GM18951 (cell line): ENCODE measurements around the gene SLC35D2.

Experiments used
- POLR2A ChIP-seq: IDR thresholded peaks from 4 replicates; pipeline ENCODE4 v1.6.1; 2011; ENCODE audit warnings: mild to moderate bottlenecking; ENCODE audit not compliant: insufficient read length, insufficient read depth; ENCODE audit errors: extremely low read depth
- in situ Hi-C: fragments of 300-500 bp; cut with MboI; formaldehyde crosslinking; loops from one replicate; pipeline ENCODE4 v1.12.0; 2022; ENCODE audit warnings: low sequenced_read_pairs, mixed read lengths, inconsistent platforms; ENCODE audit not compliant: unreplicated experiment

The SLC35D2 gene

DNA sequence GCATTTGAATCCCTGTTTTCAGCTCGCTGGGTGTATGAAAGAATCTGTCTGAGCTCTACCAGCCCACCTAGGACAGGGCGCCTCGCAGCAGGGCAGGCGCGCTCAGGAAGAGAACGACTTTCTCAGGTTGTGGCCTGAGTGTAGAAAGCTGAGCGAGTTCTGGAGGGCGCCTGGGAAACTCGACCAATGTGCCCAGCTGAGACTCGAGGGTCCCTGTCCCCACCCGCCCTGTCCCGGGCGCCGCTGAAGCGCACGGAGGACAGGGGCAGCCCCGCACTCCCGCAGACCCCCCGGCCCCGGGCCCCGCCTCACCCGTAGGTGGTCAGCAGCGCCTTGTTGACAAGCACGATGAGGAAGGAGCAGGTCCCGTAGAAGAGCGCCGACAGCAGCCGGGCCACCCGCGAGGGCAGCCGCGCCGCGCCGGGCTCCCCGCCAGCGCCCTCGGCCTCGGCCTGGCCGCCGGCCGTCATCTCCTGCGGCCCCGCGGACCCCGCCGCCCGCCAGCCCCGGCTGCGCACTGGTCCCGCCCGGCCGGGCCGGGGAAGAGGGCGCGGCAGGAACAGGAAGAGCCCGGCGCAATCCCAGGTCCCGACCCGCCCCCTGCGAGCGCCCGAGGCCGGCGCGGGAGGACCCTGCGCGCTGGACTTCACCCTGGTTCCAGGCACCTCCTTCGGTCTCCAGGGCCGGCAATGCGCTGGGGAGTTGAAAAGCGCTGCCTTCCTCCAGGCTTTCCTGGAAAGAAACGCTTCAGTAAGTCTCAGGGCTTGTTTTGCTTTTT lies at the start of gene SLC35D2:
TSS of gene SLC35D2 (minus strand) at position 547 of the 778 bp plus-strand sequence. CDS start at position 470, 77 bp downstream.
- in situ Hi-C loops: no loop called here

DNA sequence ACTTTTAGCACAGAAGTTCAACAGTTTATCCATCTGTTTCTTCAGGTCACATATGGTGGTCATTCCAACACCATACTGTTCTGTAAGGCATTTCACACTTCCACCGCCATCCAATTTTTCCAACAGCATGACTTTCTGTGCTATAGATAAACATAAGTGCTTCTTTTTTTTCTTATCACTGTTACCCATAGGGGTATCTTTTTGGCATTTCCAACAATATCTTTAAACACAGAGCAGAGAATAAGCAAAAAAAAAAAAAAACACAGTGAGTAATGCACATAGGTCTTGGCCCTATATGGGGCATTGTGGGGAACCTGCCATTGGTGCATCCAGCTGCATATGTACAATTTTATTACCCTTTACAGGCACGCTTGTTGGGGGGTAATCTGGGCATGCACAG lies 46.9 kb upstream of the SLC35D2 start:
- in situ Hi-C loops: no loop called here
- TF ChIP-seq POLR2A: no peak

More for the DNA sequence above, at the start of gene SLC35D2:
- peak; percentile 41 for TF ChIP-seq POLR2A

DNA sequence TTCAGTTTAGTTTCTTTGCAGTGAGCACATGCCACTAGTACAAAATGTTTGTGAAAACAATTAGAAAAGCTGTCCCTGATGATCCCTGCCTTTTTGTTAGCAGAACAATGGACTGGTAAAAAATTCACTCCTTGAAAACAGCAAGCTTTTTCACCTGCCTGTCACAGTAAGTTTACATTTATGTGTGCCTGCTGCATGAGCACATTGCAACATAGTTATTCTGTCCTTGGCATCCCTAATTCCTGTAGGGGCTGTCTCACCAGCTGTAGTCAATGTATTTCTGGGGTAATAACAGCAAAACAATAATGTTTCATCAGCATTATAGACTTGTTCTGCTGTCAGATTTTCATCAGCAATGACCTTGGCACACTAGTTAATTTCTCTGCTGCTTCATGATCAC lies 46.2 kb upstream of the SLC35D2 start:
- in situ Hi-C loops: no loop called here

DNA sequence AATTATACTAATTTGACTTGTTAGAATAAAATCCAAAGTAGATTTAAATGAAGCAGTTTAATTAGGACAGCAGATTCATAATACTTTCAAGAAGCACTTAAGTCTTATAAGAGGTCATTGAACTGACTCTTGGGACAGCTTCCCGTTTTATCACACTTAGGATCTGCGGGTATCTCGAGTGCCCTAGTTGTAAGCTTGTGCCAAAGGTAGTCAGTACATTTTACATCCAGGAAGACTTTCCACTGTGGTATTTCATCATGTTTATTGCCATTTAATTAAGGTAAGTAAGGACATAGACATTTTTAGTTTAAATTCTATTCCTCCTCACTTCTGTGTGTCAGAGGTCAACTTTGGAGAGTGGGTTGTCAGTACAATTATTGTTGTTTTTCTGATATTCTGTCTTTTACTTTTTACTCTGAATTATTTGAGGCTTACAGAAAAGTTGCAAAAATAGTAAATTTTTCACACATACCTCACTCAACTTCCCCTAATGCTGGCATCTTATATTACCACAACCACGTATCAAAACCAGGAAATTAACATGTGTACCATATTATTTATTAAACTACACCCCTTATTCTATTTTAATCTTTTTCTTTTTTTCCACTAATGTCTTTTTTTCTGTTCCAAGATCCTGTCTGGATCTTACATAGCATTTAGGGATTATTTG lies 42.1 kb upstream of the SLC35D2 start:
- no peak for TF ChIP-seq POLR2A
- in situ Hi-C loops: no loop called here

More for the DNA sequence above, 46.2 kb upstream of the SLC35D2 start:
- no peak for TF ChIP-seq POLR2A

DNA sequence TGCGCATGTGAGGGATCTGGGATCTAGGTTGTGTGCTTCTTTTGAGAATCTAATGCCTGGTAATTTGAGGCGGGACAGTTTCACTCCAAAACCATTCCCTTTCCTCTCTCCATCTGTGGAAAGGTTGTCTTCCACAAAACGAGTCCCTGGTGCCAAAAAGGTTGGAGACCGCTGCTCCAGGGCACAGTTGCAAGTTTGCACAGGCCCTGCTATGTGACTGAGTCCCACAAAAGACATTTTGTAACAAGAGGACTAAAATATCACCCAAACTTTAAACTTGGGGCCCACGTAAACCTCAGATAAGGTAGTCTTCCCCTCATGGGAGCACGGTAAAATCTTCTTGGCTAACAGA lies 40.5 kb upstream of the SLC35D2 start:
- no peak for TF ChIP-seq POLR2A
- in situ Hi-C loops: no loop called here

DNA sequence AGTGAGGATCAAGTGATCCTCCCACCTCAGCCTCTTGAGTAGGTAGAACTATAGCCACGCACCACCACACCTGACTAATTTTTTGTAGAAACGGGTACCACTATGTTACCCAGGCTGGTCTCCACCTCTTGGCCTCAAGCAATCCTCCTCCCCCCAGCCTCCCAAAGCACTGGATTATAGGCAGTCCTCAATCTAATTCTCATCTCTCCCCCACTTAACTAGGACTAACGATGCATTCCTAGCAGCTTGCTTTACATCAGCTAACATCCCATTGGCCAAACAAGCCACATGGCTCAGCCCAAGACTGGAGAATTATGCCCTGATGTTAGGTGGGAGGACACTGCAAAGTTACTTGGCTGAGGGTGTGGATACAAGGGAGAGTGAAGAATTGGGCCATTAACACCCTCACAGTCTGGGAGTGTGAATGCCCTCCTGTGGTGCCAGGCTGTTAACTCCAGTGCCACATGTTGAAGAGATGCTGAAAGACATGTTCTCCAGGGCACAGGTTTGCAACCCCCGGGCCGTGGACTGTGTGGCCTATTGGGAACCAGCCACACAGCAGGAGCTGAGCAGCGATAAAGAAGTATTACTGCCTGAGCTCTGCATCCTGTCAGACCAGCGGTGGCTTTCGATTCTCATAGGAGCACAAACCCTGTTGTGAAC lies 39.9 kb upstream of the SLC35D2 start:
- in situ Hi-C loops: no loop called here
- no peak for TF ChIP-seq POLR2A

DNA sequence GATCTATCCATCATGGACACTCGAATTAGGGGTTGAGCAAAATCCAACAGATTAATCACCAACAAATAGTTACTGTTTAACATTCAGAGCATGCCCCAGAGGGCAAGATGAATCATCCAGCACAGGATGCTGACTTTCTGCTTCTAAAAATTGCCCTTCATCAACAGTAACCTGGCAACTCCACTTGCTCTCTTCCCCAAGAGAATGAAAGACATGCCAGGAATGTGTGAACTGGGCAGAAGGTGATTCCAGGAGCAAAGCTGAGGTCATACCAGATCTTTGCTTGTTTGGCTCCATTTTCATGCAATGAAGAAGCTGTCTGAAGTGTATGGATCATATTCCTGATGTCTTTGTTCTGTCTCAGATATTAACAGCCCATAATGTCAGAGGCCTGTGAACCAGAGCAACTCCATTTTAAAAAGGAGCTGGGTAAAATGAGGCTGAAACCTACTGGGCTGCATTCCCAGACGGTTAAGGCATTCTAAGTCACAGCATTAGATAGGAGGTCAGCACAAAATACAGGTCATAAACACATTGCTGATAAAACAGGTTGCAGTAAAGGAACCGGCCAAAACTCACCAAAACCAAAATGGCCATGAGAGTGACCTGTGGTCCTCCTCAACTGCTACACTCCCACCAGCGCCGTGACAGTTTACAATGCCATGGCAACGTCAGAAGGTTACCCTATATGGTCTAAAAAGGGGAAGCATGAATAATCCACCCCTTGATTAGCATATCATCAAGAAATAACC lies 37.1 kb upstream of the SLC35D2 start:
- TF ChIP-seq POLR2A: no peak
- in situ Hi-C loops: no loop called here

DNA sequence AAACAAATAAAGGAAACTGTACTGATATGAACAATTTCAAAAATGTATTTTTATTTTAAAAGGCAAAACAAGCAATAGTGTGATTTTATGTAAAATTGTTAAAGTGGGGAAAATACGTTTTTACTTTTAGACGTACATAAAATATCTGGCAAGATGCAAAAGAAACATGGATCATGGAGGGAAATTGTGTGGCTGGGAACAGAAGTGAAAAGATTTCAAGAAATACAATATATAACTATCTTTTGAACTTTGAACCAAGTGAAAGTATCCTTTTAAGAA lies 36.1 kb upstream of the SLC35D2 start:
- no peak for TF ChIP-seq POLR2A

DNA sequence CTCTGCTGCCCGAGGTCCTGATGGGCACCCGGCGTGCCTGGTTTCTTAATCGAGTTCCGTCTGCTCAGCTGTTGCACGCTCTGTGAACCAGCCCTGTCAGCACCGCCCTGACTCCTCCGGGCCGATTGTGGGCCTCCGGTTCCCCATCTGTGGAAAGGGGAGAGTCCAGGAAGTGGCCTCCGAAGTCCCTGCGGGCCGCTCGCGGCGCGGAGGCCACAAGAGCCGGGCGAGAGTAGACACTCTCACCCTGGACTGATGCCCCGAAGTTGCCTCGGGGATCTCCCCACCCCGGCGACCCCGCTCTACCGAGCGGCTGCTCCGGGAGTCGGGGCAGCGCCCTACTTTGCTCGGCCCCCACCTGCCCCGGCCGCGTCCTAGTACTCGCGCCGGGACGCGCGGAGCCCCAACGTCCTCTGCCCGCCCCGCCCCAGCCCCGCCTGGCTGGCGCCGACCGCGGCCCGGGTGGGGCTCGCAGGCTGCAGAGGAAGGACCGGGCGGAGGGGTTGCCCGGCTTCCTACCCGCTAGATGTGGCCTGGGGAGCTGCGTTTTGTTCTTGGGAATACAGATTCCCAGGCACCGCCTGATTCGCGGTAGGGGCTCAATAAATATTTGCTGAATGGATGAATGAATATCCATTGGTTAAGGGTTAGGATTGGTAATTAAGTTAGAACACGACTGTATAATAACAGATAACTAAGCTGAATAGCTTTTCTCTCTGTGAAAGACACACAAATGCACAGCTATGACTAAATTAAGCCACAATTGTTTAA lies 35.6 kb upstream of the SLC35D2 start:
- in situ Hi-C loops: no loop called here
- TF ChIP-seq POLR2A: peak; percentile 71

More for the DNA sequence above, 36.1 kb upstream of the SLC35D2 start:
- in situ Hi-C loops: no loop called here

DNA sequence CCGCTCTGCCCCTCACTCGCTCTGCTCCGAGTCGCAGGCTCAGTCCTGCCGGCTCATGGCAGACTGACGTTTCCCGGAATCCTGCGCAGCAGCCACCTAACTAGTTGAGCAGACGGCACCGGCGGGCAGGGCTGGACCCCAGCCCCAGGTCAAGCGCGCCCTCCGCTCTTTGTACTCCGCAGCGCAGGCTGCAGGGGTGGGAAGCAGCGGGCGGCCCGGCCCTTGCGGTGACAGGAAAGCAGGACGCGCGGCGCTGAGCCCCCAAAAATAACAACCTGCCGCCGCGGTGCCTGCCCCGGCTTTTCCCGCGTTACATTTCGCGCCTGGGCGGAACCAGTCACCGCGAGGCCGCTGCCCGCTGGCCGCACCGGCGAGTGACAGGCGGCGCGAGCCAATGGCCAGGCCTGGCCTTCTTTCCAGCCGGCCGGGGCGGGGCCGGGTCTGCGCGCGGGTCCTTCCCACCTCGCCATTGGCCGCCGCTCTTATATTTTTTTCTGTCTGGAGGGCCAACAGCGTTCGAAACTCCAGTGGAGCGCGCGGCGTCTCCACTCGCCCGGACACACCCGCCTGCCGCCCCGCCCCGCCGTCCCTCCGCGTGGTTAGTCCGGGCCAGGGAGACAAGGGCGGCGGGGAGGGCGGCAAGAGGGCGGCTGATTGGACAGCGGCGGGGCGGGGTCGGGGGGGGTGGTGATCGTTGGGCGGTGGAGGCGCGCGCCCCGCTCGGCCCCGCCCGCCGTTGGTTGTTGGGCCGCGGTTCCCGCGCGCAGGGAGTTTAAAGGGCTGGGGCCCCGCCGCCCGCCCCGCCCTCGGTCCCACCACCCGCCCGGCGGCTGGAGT lies 34.8 kb upstream of the SLC35D2 start, which contains the start of gene ZNF367:
TSS of gene ZNF367 (minus strand) at position 288 of the 837 bp plus-strand sequence. CDS start 338 bp downstream, outside the sequence.
- in situ Hi-C loops: no loop called here
- TF ChIP-seq POLR2A: peak; percentile 70

DNA sequence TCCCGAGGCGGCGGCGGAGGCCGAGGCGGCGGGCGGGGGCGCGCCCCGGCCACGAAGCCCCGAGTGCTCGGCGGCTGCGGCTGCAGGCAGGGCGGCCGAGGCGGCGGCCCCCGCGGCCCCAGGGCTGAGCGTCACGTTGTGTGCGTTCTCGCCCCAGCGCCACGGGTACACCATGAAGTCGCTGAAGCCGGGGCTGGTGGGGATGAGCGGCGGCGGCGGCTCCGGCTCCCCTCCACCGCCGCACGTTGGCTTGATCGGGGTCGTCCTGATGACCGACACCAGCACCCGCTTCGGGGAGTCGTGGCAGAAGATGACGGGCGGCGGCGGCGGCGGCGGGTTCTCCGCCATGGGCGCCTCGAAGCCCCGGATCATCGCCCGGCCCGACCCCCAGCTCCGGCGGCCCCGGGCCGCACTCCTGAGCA lies 34.2 kb upstream of the SLC35D2 start:
- TF ChIP-seq POLR2A: no peak
- in situ Hi-C loops: no loop called here
